GOT3 (cell line): ENCODE results near the gene AGRP.

Experiments used
- DNase-seq: peaks from one replicate; lab custom pipeline; 2025; ENCODE audit warnings: mixed read lengths; lab: John Stamatoyannopoulos, UW

AGRP gene

DNA sequence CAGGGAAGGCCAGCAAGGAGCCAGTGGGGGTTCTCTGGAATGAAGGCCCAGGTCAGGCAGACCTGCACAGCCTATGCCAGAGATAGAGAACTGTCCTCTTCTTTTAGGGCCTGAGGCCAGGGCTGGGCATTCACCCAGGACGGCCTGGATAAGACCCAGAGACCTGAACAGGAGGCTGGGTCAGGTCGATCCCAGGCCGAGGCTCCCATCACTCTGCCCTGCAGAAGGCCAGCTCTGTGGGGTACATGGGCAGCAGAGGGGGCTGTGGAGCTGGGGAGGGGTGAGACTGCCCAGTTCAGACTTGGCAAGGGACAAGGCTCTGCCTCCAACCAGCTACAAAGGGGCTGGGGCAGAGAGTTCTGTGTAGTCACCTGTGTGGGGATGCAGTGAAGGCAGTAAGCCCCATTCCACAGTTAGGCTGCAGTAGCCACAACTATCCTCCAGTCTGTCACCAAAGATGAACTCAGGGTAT is 37.9 kb downstream of the AGRP start:
- DNase-seq, result no peak

DNA sequence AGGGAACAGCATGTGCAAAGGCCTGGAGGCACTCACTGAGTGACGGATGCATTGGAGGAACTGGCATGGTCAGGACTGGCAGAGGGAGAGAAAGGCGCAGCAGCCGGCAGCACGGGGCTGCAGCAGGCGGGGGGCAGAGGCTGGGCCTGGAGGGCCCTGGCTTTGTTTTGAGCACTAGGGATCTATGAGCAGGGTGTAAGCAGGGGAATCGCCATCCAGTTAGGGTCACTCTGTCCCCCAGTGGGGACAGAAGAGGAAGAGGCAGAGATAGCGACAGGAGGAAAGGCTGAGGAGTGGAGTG is 38.3 kb downstream of the AGRP start:
- DNase-seq, result no peak

DNA sequence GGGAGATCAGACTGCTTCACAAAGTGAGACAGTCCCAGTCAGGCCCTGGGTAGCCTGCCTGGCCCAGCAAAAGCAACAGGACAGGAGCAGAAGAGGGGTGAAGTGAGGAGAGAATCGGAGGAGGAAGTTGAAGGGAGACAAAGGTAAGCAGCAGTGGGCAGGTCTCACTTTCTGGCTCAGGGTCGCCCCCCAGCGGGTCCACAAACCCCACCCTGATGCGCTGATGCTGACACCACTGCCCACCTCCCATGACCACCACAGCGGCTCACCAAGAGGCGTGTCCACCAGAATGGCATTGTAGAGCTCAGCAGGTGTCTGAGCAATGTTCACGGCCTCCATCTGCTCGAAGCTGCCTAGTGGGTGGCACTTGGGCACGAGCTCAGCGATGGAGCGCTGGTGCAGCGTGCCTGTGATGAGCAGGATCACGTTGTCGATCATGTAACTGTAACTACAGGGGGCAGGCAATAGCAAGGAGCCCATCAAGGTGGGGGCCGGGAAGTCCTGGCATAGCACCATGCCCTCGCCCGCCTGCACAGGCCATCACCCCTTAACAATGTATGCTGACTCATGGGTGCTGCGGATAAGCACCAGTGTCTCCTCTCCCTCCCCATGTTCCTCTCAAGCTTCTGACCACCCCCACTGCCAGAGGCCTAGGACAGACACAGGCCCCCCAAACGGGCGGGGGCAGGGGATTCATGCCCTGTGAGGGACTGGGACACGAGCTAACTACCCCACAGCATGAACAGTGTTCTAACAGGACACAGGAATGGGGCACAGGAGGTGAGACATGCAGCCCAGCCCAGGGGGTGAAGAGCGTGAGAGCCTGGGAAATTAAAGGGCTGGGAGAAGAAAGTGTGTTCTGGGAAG is 38.9 kb downstream of the AGRP start:
- DNase-seq, result no peak

DNA sequence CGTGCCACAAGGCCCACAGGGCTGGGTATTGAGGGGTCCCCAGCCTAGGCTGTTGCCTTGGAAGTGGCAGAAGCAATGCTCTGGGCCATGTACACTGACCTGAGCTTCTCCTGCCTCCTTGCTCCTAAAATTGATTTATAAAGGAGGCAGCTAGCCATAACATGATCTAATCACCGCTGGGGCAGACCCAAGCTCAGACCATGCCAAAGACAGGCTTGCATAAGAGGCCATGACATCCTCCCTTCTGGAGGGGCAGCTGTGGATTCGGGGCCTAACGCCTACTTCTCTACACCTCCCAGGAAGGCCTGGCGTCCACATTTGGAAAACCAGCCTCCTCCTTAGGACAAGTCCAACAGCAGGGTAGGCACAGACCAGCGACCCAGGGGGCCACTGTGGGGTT is 40.1 kb downstream of the AGRP start:
- DNase-seq, result no peak

DNA sequence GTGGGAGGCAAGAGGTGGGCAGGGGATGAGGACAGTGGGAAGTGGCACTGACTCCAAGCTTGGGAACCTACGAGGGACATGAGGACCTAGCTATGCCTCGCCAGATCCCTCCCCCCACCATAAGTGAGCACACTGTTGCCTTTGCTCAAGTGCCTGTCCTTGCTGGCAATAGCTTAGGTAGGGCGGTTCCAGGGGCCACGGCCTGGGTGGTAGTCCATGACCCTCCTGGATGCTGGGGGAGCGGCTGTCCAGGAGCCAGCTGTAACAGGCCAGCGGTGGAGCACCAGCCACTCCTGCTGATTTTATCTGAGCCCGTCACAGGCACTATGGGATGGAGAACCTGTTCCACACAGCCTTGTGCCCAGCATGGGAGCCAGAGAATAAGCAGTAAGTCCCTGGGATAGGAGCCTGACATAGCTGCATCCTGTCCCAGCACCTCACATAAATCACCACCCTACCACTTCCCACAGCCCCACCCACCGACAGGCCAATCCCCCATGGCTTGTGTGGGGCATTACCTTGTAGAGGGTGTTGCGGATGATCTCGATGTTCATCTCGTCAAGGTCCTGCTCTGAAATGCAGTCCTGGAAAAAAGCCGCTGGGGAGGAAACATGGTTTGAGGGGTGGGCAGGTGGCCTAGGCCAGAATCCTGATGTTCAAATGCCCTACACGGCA is 40.6 kb downstream of the AGRP start:
- DNase-seq, result no peak

DNA sequence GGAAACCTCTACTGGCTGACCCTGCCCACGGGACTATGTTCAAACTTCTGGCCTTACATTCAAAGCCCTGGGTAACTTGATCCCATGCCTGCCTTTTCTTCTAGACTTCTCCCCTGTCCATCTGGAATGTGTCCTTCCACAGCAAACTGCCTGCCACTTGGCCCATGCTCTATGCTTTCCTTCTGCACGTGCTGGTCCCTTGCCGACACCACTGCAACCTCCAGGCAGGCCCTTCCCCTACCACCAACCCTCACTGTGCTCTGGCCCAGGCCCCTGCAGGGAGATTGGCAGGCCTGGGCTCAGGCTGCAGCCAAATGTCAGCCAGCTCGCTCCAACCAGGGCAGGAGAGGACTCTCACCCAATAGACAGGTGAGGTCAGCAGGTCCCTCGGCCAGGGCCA is 41.4 kb downstream of the AGRP start:
- DNase-seq, result no peak

DNA sequence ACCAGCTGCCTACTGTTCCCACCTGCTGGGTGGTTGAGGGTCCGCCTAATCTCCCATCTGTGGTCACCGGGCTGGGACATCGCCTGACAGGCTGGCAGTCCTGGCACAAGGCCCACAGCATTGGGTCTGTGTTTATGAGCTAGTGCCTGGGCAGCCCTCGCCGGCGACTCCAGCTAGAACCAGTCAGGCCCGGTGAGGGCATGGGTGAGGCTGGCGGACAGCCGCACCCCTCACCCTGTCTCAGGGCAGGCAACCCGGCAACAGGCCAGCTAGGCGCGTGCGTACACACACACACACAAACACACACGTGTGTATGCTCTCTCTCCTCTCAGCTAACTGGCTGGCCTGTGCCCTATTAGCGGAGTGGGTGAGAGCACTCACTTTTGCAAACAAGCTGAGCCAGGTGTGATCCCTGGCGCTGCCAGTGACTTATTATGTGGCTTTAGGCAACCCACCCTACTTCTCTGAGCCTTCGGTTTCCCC is 42.0 kb downstream of the AGRP start:
- no peak for DNase-seq

DNA sequence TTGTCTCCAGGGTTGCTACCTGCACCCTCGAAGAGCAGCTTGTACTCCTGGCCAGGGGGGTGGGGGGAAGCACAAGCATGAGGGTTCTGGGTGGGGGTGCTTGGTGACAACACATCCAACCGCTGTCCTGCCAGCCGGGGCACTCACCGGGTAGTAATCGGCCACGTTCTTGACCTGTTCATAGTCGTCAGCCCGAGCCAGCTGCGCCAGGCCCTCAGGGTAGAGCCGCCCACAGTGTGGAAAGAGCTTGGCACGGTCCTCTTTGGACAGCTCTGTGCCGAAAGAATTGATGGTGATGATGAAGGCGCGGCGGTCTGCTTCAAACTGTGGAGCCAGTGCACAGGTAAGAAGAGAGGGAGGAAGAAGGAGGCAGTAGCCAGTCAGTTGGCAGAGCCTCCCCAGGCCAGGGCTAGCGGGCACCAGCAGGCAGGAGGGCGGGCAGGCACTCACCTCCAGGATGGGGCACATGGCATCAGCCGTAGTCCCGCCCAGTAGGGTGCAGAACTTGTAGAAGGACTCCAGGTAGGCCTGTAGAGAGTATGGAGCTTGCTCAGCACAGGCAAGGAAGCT is 44.4 kb downstream of the AGRP start:
- DNase-seq, result no peak

DNA sequence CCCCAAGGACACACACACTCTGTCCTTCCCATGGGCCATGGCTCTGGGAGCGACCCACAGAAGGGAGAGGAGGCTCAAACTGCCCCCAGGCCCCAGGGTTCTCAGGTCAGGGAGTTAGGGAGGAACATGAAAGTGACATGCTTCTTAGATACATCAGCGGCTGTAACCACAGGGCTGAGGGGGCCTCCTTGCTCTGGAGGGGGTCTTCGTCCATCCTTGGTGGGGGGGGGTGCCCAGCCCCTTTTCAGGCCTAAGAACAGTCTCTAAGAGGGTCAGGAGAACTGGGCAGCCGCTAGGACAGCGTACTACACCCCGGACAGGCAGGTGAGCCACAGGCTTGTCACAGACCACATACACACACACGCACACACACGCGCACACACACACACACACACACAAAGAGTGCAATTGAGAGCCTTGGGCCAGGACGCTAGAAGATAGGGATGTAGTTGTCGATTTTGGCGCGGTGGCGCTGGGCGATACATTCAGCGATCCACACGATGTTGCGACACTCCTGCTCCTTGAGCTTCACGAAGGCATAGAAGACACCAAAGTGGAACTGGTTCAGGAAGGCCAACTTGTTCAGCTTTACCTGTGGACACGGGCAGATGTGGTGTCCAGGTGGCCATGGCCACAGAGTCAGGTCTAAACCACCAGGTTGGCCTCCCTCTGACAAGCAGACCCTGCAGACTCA is 45.1 kb downstream of the AGRP start:
- no peak for DNase-seq

DNA sequence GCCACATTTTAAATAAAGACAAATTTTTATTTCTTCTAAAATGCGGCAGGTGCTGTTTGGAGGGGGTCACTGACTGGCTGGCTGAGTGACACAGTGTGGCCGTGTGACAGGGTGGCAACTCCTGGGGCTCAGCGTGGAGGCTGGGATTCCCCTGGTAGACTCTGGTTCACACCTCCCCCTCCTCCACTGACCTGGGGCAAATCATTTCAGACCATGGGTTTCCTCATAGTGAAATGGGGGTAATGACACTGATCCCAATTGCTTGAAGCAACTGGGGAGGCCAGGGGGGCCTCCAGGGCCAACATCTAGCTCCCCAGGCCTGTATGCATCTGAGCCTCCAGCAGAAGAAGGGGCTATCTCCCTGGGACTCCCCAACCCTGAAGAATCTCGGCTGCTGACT is 45.8 kb downstream of the AGRP start:
- no peak for DNase-seq

DNA sequence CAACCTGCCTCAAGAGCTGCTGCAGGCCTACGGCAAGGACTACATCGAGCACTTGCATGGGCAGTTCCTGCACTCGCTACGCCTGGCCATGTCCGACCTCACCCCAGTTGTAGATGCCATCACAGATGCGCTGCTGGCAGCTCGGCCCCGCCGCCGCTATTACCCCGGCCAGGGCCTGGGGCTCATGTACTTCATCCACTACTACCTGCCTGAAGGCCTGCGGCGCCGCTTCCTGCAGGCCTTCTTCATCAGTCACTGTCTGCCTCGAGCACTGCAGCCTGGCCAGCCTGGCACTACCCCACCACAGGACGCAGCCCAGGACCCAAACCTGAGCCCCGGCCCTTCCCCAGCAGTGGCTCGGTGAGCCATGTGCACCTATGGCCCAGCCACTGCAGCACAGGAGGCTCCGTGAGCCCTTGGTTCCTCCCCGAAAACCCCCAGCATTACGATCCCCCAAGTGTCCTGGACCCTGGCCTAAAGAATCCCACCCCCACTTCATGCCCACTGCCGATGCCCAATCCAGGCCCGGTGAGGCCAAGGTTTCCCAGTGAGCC is 46.6 kb downstream of the AGRP start:
- DNase-seq, result no peak

DNA sequence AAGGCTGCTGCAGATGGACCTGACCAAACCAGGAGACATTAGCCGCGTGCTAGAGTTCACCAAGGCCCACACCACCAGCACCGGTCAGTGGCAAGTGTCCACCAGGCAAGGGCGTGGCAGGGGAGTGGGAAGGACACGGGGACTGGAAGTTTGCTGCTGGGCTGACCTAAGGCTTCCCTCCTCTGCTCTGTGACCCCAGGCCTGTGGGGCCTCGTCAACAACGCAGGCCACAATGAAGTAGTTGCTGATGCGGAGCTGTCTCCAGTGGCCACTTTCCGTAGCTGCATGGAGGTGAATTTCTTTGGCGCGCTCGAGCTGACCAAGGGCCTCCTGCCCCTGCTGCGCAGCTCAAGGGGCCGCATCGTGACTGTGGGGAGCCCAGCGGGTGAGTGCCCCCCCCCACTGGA is 47.6 kb downstream of the AGRP start:
- DNase-seq, result no peak

DNA sequence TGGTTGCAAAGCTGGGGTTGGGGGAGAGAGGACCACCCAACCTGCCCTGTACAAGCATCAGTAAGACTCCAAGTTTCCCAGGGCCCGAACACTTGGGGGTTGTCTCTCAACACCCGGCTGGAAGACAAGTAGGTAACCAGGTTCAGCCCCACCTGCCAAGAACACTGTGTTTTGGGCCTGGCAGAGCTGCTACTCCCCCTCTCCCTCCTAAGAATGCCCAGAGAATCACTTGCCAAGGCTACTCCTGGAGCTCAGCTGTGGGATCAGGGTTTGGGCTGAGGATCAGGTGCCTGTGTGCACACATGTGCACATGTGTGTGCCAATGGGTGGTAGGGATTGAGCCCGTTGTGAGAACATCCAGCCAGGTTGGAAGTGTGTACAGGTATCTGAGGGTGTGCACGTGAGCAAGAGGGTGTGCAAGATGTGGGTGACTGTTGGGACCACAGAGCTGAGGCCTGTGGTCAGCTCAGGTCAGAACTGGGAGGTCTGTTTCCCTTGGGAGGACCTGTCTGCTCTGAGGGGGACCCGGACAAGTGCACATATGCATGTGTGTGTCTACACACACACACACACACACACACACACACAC is 50.1 kb downstream of the AGRP start:
- DNase-seq, result no peak
